ENCODE measurements around the gene NEU2. TPM values are rescaled to one million over a fixed set of nuclear protein-coding genes. Genes with fewer than 3 reads are reported as not detected.
"Not testable (repeated sequence)": the region's sequence is repeated elsewhere in the genome, so short reads cannot be mapped to it uniquely, and the experiment has no call there.

NEU2 gene
- total RNA-seq, 1 donor from 2014 or later, result not detected

GRCh38 chr2:233035426-233036161 lies 3.1 kb downstream of the NEU2 start:
- DNase-seq, result no peak

- DNase-seq, result no peak
Measured at GRCh38 chr2:233036162-233036838, 3.8 kb downstream of the NEU2 start.

- DNase-seq, result no peak
Measured at GRCh38 chr2:233037078-233037477, 4.6 kb downstream of the NEU2 start.

DNA sequence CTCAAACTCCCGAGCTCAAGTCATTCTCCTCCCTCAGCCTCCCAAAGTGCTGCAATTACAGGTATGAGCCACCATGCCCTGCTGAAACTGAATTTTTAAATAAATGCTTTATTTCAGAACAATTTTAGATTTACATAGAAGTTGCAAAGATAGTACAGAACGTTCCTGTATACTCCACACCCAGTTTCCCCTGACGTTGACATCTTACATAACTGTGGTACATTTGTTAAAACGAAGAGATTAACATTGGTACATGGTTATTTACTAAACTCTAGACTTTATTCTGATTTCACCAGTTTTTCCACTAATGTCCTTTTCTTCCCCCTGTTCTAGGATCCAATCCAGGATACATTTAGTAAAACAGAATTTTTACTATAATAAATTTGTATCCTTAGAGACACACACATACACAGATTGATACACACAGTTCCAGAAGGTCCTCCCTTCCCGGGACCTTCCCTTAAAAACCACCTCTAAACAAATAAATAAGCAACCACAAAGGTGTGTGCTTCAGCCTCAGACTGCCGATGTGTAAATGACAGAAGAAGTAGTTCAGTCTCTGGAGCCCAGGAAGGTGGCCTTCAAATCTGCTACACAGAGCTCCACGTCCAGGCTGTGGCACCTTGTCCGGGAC lies 6.9 kb downstream of the NEU2 start:
- DNase-seq, result no peak

DNA sequence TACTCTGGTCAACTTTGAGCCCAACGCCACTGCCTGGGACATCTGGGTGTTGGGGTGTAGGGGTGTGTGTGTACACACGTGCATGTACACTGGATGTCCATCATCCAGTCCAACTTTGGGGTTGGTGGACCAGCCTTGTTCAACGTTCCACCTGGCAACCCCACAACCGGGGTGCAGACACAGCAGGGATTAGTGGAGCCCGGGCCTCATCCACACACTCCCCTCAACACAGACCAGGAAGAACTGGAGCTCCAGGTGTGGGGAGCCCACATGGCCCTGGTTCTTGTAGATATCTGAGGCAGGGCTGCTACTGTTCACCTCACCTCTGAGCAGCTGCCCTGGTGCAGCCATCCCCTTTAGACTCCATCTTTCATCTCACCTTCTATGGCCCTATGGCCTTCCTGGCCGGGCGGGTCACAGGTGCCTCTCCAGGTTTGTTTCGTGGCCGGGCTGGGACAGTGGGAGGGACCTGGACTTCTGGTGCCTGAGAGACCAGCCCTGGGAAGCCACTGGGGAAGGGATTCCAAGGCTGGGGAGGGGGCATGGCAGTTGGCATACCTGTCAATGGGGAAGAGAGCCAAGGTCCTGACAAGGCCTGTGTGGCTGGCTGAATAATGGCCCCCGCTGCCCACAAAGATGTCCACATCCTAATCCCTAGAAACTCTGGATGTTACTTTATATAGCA lies 7.5 kb downstream of the NEU2 start:
- DNase-seq, result no peak

- DNase-seq, result no peak
Measured at GRCh38 chr2:233040571-233040970, 8.1 kb downstream of the NEU2 start.

DNA sequence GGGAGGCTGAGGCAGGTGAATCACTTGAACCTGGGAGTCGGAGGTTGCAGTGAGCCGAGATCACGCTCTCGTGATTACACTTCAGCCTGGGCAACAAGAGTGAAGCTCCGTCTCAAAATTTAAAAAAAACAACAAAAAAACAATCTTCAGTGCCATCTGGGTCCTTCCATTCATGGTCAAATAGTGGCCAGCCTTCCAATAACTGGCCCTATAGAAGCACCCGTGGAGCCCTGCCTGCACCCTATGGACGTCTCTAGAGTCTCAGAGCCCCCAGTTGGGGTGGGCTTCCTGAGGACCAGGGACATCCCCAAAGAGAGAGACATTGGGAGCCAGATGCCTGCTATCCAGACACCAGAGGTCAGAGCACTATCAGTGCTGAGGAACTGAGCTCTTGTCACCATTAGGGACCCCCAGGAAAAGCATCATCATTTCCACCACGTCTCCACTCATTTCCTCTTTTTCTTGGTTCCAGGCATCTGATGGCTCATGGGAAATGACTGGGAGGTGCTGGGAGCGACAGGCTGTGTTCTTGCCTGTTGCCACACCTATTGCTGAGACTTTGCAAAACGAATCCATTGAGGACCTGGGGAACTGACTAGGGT lies 9.4 kb downstream of the NEU2 start:
- DNase-seq, result no peak

- no peak for DNase-seq
Measured at GRCh38 chr2:233042549-233042948, 10.1 kb downstream of the NEU2 start.

GRCh38 chr2:233044974-233045605 lies 12.6 kb downstream of the NEU2 start:
- DNase-seq, result peak; percentile 38

DNA sequence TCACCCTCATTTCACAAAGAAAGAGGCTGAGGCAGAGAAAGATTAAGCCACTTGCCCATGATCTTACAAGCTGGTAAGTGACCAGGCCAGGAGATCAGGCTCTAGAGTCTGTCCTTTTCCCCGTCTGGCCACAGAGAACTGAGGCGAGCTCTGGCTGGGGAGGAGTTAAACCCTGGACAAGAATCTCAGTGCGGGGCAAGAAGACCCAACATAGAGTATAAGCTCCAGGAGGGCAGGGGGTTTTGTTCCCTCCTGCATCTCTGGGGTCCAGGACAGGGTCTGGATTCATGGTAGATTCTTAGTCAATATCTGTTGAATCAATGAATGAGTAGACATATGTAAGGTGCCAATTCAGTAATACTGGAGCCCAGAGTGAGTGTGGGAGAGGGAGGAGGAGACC lies 14.7 kb downstream of the NEU2 start:
- no peak for DNase-seq

GRCh38 chr2:233047667-233048066 lies 15.2 kb downstream of the NEU2 start:
- peak; percentile 72 for DNase-seq

- DNase-seq, result no peak
Measured at GRCh38 chr2:233048569-233049193, 16.2 kb downstream of the NEU2 start.

DNA sequence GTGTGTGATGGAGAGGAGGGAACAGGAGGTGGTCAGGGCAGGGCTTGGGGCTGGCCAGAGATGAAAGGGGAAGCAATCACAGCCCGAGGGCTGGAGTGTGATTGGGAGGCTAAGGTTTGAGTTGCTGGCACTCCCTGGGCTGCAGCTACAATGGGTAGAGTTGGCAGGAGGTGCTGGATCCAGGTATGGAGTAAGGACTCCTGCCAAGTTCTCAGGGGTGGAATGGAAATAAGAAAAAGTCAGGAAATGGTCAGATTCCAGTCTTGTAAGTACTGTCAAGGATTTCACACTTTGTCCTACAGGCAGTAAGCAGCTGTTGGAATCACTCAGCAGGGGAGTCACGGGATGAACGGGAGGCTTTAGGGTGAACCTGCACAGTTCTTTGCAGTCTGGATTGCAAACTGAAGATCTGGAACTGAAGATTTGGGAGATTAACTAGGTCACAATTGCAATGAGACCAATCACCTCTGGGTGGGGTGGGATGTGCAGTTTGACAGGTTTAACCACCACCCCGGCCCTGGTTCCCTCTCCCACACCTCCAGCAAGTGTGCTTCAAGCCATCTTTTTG lies 16.8 kb downstream of the NEU2 start:
- no peak for DNase-seq

DNA sequence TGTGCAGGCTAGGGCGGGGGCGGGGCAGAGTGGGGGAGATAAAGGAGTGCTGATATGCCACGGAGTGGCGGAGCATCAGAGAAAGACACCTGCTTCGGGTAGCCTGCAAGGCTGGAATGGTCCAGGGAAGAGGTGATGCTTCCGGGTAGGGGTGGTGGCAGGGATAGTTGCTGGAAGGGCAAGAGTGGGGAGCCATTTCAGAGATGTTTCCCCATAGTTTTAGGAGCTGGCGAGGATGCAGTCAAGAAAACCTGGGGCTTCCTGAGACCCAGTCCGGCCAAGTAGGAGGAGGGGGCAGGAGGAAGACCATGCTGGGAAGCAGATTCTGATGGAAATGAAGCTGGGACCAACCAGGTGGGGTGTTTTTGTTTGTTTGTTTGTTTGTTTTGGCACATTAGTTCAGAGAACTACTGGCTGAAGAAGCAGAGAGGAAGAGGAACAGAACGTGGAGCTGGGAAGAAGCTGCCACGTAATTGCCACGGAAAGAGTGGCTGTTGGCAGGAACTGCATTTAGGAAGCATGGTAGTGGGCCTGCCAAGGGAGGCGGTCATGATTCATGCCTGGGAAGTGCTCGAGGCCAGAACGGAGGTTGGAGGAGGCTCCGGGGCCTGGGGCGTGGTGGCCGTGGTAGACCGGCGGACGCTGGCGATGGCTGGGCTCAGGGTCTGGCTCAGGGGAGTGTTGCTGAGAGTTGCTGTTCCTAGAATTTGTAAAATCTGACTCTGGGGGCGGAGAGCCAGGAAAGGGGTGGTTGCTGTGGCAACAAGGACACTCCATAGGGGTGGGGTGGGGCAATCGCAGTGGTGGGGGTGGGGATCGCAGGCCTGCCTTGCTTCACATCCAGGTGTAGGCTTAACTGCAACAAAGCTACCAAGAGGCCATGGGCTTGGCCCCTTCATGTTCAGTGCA lies 19.0 kb downstream of the NEU2 start:
- DNase-seq, result no peak

DNA sequence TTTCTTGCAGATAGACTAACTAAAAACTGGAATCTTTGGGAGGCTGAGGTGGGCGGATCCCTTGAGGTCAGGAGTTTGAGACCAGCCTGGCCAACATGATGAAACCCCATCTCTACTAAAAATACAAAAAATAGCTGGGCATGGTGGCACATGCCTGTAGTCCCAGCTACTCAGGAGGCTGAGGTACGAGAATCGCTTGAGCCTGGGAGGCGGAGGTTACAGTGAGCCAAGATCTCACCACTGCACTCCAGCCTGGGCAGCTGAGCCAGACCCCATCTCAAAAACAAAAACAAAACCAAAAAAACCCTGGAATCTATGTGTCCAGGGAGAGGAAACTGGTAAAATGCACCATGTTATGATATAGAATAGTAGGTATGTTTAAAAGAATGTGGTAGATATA lies 20.0 kb downstream of the NEU2 start:
- DNase-seq, result not testable (repeated sequence)

GRCh38 chr2:233053928-233054784 lies 21.7 kb downstream of the NEU2 start:
- no peak for DNase-seq

GRCh38 chr2:233055362-233055761 lies 22.9 kb downstream of the NEU2 start:
- no peak for DNase-seq

DNA sequence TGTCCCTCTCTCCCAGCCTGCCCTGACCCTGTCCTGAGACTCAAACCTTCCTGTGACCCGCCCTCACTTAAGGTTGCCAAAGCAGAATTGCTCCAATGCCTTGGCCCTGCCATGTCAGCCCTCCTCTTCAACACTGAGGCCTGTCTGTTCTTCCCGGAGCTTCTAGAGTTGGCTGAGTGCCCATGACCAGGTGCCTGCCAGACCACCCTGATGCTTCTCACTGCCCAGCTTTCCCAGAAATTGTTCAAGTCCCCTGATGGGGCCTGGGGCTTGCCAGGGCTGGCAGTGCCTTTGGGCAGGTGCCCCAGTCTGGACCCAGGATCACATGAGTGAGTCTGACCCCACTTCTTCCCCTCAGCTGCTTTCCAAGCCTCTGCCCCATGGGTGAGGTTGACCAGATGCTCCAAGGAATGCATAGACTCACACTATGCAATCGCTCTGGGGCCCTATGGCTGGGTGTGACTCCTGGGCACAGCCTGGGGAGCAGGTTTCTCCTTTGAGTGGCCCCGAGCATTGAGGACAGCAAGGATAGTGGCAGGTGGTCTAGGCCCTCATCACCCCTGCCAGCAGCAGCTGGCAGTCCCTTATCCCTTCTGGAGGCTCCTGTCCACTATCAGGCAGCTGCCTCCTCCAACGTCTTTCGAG lies 24.6 kb downstream of the NEU2 start:
- DNase-seq, result no peak

Data from occipital lobe (tissue), 2 donors.